OCI-LY3 (cell line): Measurements from ENCODE around the gene PER3.

Experiments used
- H2AFZ ChIP-seq: fragments of 200-600, 300-600 bp; shearing (Covaris generic); 2 replicates; pipeline ENCODE4 v1.6.0; 2014; ENCODE audit warnings: antibody characterized with exemption, low read depth, low read length
- H3K27ac ChIP-seq: fragments of 200-600, 300-600 bp; sonication (generic); 2 replicates; pipeline ENCODE4 v1.5.1; 2014; ENCODE audit warnings: mild to moderate bottlenecking, low read length, moderate library complexity, mixed read lengths
- H3K27me3 ChIP-seq: fragments of 200-600, 300-600 bp; sonication (generic); 2 replicates; pipeline ENCODE4 v1.6.1; 2014; ENCODE audit warnings: low read depth, low read length, mixed read lengths
- H3K36me3 ChIP-seq: fragments of 200-600, 300-600 bp; sonication (generic); replicated peaks from 2 replicates; pipeline ENCODE3; 2014; ENCODE audit warnings: low read depth, low read length, mixed read lengths
- H3K4me1 ChIP-seq: fragments of 300-600, 200-600 bp; sonication (generic); 2 replicates; pipeline ENCODE4 v1.6.1; 2014; ENCODE audit warnings: low read length, mixed read lengths
- H3K4me2 ChIP-seq: fragments of 200-600, 300-600 bp; sonication (generic); 2 replicates; pipeline ENCODE4 v1.6.1; 2014; ENCODE audit warnings: low read length, mixed read lengths
- H3K4me3 ChIP-seq: fragments of 300-600, 200-600 bp; sonication (generic); 2 replicates; pipeline ENCODE4 v1.5.1; 2014; ENCODE audit warnings: antibody characterized with exemption, mild to moderate bottlenecking, low read length, moderate library complexity
- H3K79me2 ChIP-seq: fragments of 300-600, 200-600 bp; shearing (Covaris generic); 2 replicates; pipeline ENCODE4 v1.6.1; 2014; ENCODE audit warnings: mild to moderate bottlenecking, low read length, mixed read lengths
- H3K9ac ChIP-seq: fragments of 300-600, 200-600 bp; shearing (Covaris generic); 2 replicates; pipeline ENCODE4 v1.6.0; 2014; ENCODE audit warnings: mild to moderate bottlenecking, low read length, moderate library complexity
- H3K9me3 ChIP-seq: fragments of 200-600, 300-600 bp; shearing (Covaris generic); 2 replicates; pipeline ENCODE4 v1.6.1; 2014; ENCODE audit warnings: low read length, mixed read lengths; ENCODE audit not compliant: insufficient read depth
- H4K20me1 ChIP-seq: fragments of 200-600, 300-600 bp; sonication (generic); 2 replicates; pipeline ENCODE4 v1.6.1; 2016; ENCODE audit warnings: low read length, mixed read lengths; ENCODE audit not compliant: insufficient read depth
- EZH2phosphoT487 ChIP-seq: fragments of 200-600 bp; shearing (Covaris generic); IDR thresholded peaks from 2 replicates; pipeline ENCODE4 v1.6.1; 2018; ENCODE audit warnings: antibody characterized with exemption, mixed run types, low read depth
- TF ChIP-seq, protein P1 (sequence below): fragments of 200-600, 300-600 bp; sonication (generic); IDR thresholded peaks from 2 replicates; pipeline ENCODE4 v1.5.1; 2014; ENCODE audit warnings: antibody characterized with exemption, low read length, low read depth

PER3 gene

GRCh38 chr1:7760245-7760644 is 23.8 kb upstream of the PER3 start:
- Histone ChIP-seq H3K27ac (no peak overlapping the region), H2AFZ (no peak overlapping the region), H3K79me2 (no peaks in the 10 kb centered on the region), H3K4me3 (no peak overlapping the region), H3K27me3 (no peaks in the 10 kb centered on the region), H3K4me1 (no peaks in the 10 kb centered on the region), H3K4me2 (no peak overlapping the region), H4K20me1 (no peaks in the 10 kb centered on the region), H3K36me3 (no peaks in the 10 kb centered on the region), H3K9me3 (no peaks in the 10 kb centered on the region), H3K9ac (no peak overlapping the region)
- TF ChIP-seq, protein P1, sequence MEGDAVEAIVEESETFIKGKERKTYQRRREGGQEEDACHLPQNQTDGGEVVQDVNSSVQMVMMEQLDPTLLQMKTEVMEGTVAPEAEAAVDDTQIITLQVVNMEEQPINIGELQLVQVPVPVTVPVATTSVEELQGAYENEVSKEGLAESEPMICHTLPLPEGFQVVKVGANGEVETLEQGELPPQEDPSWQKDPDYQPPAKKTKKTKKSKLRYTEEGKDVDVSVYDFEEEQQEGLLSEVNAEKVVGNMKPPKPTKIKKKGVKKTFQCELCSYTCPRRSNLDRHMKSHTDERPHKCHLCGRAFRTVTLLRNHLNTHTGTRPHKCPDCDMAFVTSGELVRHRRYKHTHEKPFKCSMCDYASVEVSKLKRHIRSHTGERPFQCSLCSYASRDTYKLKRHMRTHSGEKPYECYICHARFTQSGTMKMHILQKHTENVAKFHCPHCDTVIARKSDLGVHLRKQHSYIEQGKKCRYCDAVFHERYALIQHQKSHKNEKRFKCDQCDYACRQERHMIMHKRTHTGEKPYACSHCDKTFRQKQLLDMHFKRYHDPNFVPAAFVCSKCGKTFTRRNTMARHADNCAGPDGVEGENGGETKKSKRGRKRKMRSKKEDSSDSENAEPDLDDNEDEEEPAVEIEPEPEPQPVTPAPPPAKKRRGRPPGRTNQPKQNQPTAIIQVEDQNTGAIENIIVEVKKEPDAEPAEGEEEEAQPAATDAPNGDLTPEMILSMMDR, result no peak
- TF ChIP-seq EZH2phosphoT487, result no peak

GRCh38 chr1:7761103-7761502 is 23.0 kb upstream of the PER3 start:
- H3K4me2 ChIP-seq, result no peak overlapping the region
- TF ChIP-seq, protein P1, result no peak
- no peak for TF ChIP-seq EZH2phosphoT487
- no peak overlapping the region for H2AFZ ChIP-seq
- no peaks in the 10 kb centered on the region for H3K4me1 ChIP-seq
- no peaks in the 10 kb centered on the region for H4K20me1 ChIP-seq
- no peaks in the 10 kb centered on the region for H3K36me3 ChIP-seq
- H3K27ac ChIP-seq, result no peak overlapping the region
- no peak overlapping the region for H3K4me3 ChIP-seq
- no peaks in the 10 kb centered on the region for H3K27me3 ChIP-seq
- no peaks in the 10 kb centered on the region for H3K9me3 ChIP-seq
- no peaks in the 10 kb centered on the region for H3K79me2 ChIP-seq
- no peak overlapping the region for H3K9ac ChIP-seq

GRCh38 chr1:7767176-7767575 is 16.9 kb upstream of the PER3 start:
- no peaks in the 10 kb centered on the region for H3K9me3 ChIP-seq
- TF ChIP-seq, protein P1, result no peak
- no peak for TF ChIP-seq EZH2phosphoT487
- H4K20me1 ChIP-seq, result peaks cover 5% of the 10 kb centered on the region; the same call in 1 of the 2 replicates
- H3K36me3 ChIP-seq, result no peaks in the 10 kb centered on the region
- no peak overlapping the region for H3K4me2 ChIP-seq
- no peak overlapping the region for H2AFZ ChIP-seq
- H3K4me1 ChIP-seq, result peaks cover 6% of the 10 kb centered on the region; the same call in 1 of the 2 replicates
- H3K27ac ChIP-seq, result no peak overlapping the region
- H3K4me3 ChIP-seq, result no peak overlapping the region
- H3K79me2 ChIP-seq, result peaks cover 9% of the 10 kb centered on the region
- no peak overlapping the region for H3K9ac ChIP-seq
- 0 out of 2 replicates have a peak, but pooled peaks cover 4% of the 10 kb centered on the region for H3K27me3 ChIP-seq

GRCh38 chr1:7768583-7768982 is 15.5 kb upstream of the PER3 start:
- Histone ChIP-seq H2AFZ (no peak overlapping the region), H3K79me2 (peaks cover 17% of the 10 kb centered on the region), H3K27me3 (0 out of 2 replicates have a peak, but pooled peaks cover 4% of the 10 kb centered on the region), H3K27ac (no peak overlapping the region), H3K9ac (no peak overlapping the region), H3K9me3 (no peaks in the 10 kb centered on the region), H4K20me1 (peaks cover 7% of the 10 kb centered on the region; the same call in 1 of the 2 replicates), H3K36me3 (no peaks in the 10 kb centered on the region), H3K4me1 (peaks cover 8% of the 10 kb centered on the region; the same call in 1 of the 2 replicates), H3K4me2 (no peak overlapping the region), H3K4me3 (no peak overlapping the region)
- no peak for TF ChIP-seq EZH2phosphoT487
- TF ChIP-seq, protein P1, result no peak
